A549 treated with Hydrocortisone at 1 μM for 4 hours (cell line): ENCODE results near the gene SFRP5. TPM values are rescaled to one million over a fixed set of nuclear protein-coding genes. Genes with fewer than 3 reads are reported as not detected.

ENCODE experiments used
- total RNA-seq: library from RNA; stranded (reverse); fragments of 200-300 nt; extraction: Qiagen RNA extraction; gene quantifications from 5 replicates; pipeline ENCODE4 v1.2.3, GENCODE V29; 2022

Gene SFRP5
- total RNA-seq, result 2.2 to 2.7 TPM (median 2.6 TPM) in 5 replicates

GRCh38 chr10:97771913-97772823 lies at the start of gene SFRP5:
TSS of gene SFRP5 (minus strand) at chr10:97771999. CDS start at chr10:97771833, 166 bp downstream.

GRCh38 chr10:97736902-97737769 lies 34.7 kb downstream of the SFRP5 start, which contains the start of gene ZFYVE27:
TSS of gene ZFYVE27 (plus strand) at chr10:97737128. CDS start at chr10:97738478, 1,350 bp downstream.

Other genes with a start within 250 kb of the SFRP5 start
- 5.6 to 8.9 TPM (median 7.3 TPM) in 5 replicates for gene ANKRD2, start 199.2 kb downstream of the SFRP5 start, total RNA-seq
- 1.9 to 2.8 TPM (median 2.4 TPM) in 5 replicates for gene HOGA1, start 187.6 kb downstream of the SFRP5 start, total RNA-seq
- 0.10 to 0.16 TPM in 2 of 5 replicates, not detected in the others for gene C10orf62, start 182.3 kb downstream of the SFRP5 start, total RNA-seq
- 6.4 to 7.7 TPM (median 7.5 TPM) in 5 replicates for gene MORN4, start 138.5 kb downstream of the SFRP5 start, total RNA-seq
- 22.0 to 24.9 TPM (median 23.7 TPM) in 5 replicates for gene PI4K2A, start 131.3 kb downstream of the SFRP5 start, total RNA-seq
- gene AVPI1, start 84.8 kb downstream of the SFRP5 start, total RNA-seq, result 82.5 to 134 TPM (median 124 TPM) in 5 replicates
- 43.3 to 55.7 TPM (median 54.3 TPM) in 5 replicates for gene MARVELD1, start 58.3 kb downstream of the SFRP5 start, total RNA-seq
- gene ZFYVE27, start 34.9 kb downstream of the SFRP5 start, total RNA-seq, result 20.2 to 24.5 TPM (median 22.9 TPM) in 5 replicates
- 3.3 to 3.8 TPM (median 3.5 TPM) in 5 replicates for gene GOLGA7B, start 77.8 kb upstream of the SFRP5 start, total RNA-seq